ENCODE data around the gene LRFN2. TPM values are rescaled to one million over a fixed set of nuclear protein-coding genes. Genes with fewer than 3 reads are reported as not detected.

The LRFN2 gene
- total RNA-seq, 1 donor, result not detected

- no peaks in the 10 kb centered on the region for H3K36me3 ChIP-seq (ENCODE audit: insufficient read depth, low read length)
- H3K4me3 ChIP-seq (ENCODE audit: insufficient read depth, low read length), result no peak overlapping the region
- H3K4me2 ChIP-seq (ENCODE audit: insufficient read depth, low read length), result no peak overlapping the region
- no peaks in the 10 kb centered on the region for H3K9me3 ChIP-seq (ENCODE audit: low read depth, low read length)
- TF ChIP-seq, protein P1, sequence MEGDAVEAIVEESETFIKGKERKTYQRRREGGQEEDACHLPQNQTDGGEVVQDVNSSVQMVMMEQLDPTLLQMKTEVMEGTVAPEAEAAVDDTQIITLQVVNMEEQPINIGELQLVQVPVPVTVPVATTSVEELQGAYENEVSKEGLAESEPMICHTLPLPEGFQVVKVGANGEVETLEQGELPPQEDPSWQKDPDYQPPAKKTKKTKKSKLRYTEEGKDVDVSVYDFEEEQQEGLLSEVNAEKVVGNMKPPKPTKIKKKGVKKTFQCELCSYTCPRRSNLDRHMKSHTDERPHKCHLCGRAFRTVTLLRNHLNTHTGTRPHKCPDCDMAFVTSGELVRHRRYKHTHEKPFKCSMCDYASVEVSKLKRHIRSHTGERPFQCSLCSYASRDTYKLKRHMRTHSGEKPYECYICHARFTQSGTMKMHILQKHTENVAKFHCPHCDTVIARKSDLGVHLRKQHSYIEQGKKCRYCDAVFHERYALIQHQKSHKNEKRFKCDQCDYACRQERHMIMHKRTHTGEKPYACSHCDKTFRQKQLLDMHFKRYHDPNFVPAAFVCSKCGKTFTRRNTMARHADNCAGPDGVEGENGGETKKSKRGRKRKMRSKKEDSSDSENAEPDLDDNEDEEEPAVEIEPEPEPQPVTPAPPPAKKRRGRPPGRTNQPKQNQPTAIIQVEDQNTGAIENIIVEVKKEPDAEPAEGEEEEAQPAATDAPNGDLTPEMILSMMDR (IDR thresholded peaks at IDR 0.05; ENCODE audit: extremely low read depth, low read depth, low read length), result no peak
- no peak for DNase-seq (ENCODE audit: insufficient read length, low spot score, missing footprints)
- H3K27me3 ChIP-seq (ENCODE audit: insufficient read depth, low read length), result no peaks in the 10 kb centered on the region
- H3K27ac ChIP-seq (ENCODE audit: low read depth, low read length), result no peak overlapping the region
- H3K4me1 ChIP-seq (ENCODE audit: insufficient read depth, low read length), result no peaks in the 10 kb centered on the region
- no peaks in the 10 kb centered on the region for H3K79me2 ChIP-seq (ENCODE audit: insufficient read depth, low read length)
- H4K20me1 ChIP-seq (ENCODE audit: insufficient read depth, low read length), result no peaks in the 10 kb centered on the region
- no peak overlapping the region for H2AFZ ChIP-seq (ENCODE audit: low read length)
These were observed 131.3 kb downstream of the LRFN2 start for GRCh38 chr6:40455686-40456389.

- no peaks in the 10 kb centered on the region for H3K27me3 ChIP-seq (ENCODE audit: insufficient read depth, low read length)
- H3K9me3 ChIP-seq (ENCODE audit: low read depth, low read length), result no peaks in the 10 kb centered on the region
- no peak overlapping the region for H3K27ac ChIP-seq (ENCODE audit: low read depth, low read length)
- H3K79me2 ChIP-seq (ENCODE audit: insufficient read depth, low read length), result no peaks in the 10 kb centered on the region
- H3K4me1 ChIP-seq (ENCODE audit: insufficient read depth, low read length), result no peaks in the 10 kb centered on the region
- no peak overlapping the region for H3K4me2 ChIP-seq (ENCODE audit: insufficient read depth, low read length)
- DNase-seq (ENCODE audit: insufficient read length, low spot score, missing footprints), result no peak
- no peak overlapping the region for H2AFZ ChIP-seq (ENCODE audit: low read length)
- TF ChIP-seq, protein P1 (IDR thresholded peaks at IDR 0.05; ENCODE audit: extremely low read depth, low read depth, low read length), result no peak
- no peak overlapping the region for H3K4me3 ChIP-seq (ENCODE audit: insufficient read depth, low read length)
- no peaks in the 10 kb centered on the region for H4K20me1 ChIP-seq (ENCODE audit: insufficient read depth, low read length)
- H3K36me3 ChIP-seq (ENCODE audit: insufficient read depth, low read length), result no peaks in the 10 kb centered on the region
These were observed 136.7 kb downstream of the LRFN2 start for GRCh38 chr6:40450483-40450882.

- Histone ChIP-seq H3K27me3 (ENCODE audit: insufficient read depth, low read length) (no peaks in the 10 kb centered on the region), H3K4me2 (ENCODE audit: insufficient read depth, low read length) (no peak overlapping the region), H3K4me1 (ENCODE audit: insufficient read depth, low read length) (no peaks in the 10 kb centered on the region), H3K9me3 (ENCODE audit: low read depth, low read length) (no peaks in the 10 kb centered on the region), H3K36me3 (ENCODE audit: insufficient read depth, low read length) (no peaks in the 10 kb centered on the region), H2AFZ (ENCODE audit: low read length) (no peak overlapping the region), H3K79me2 (ENCODE audit: insufficient read depth, low read length) (no peaks in the 10 kb centered on the region), H3K27ac (ENCODE audit: low read depth, low read length) (no peak overlapping the region), H4K20me1 (ENCODE audit: insufficient read depth, low read length) (no peaks in the 10 kb centered on the region), H3K4me3 (ENCODE audit: insufficient read depth, low read length) (no peak overlapping the region)
- TF ChIP-seq, protein P1 (IDR thresholded peaks at IDR 0.05; ENCODE audit: extremely low read depth, low read depth, low read length), result no peak
- no peak for DNase-seq (ENCODE audit: insufficient read length, low spot score, missing footprints)
These were observed 142.4 kb downstream of the LRFN2 start for GRCh38 chr6:40444811-40445210.

DNA sequence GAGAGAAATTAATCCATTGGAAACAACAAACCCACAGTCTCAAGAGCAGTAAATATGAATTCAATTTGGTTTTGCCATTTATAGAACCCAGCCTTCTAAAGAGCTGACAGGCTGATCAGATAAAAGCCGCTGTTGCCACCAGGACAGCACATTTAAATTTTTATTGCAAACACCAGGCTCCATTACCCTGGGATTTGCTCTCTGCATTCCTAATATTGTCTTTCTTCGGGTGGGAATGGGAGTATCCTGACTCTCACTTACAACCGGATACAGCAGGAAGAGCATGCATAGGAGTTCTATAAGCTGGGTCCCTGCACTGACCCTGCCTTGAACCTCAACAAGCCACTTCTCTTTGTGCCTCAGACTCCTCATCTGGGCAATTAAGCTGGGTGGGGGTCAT, 142.9 kb downstream of the LRFN2 start:
- H2AFZ ChIP-seq (ENCODE audit: low read length), result no peak overlapping the region
- TF ChIP-seq, protein P1 (IDR thresholded peaks at IDR 0.05; ENCODE audit: extremely low read depth, low read depth, low read length), result no peak
- H4K20me1 ChIP-seq (ENCODE audit: insufficient read depth, low read length), result no peaks in the 10 kb centered on the region

More for the DNA sequence above, 142.9 kb downstream of the LRFN2 start:
- Histone ChIP-seq H3K4me1 (ENCODE audit: insufficient read depth, low read length) (no peaks in the 10 kb centered on the region), H3K9me3 (ENCODE audit: low read depth, low read length) (no peaks in the 10 kb centered on the region), H3K4me3 (ENCODE audit: insufficient read depth, low read length) (no peak overlapping the region), H3K27me3 (ENCODE audit: insufficient read depth, low read length) (no peaks in the 10 kb centered on the region), H3K79me2 (ENCODE audit: insufficient read depth, low read length) (no peaks in the 10 kb centered on the region), H3K4me2 (ENCODE audit: insufficient read depth, low read length) (no peak overlapping the region), H3K36me3 (ENCODE audit: insufficient read depth, low read length) (no peaks in the 10 kb centered on the region), H3K27ac (ENCODE audit: low read depth, low read length) (no peak overlapping the region)
- DNase-seq (ENCODE audit: insufficient read length, low spot score, missing footprints), result no peak

All from osteoblast (primary cell).